HG02885 (cell line): ENCODE measurements around the gene CCDC30.

Experiments
- ATAC-seq: cut with Tn5 transposase; IDR thresholded peaks from one replicate; pipeline ENCODE4 v1.9.1; 2021; ENCODE audit warnings: mild to moderate bottlenecking; ENCODE audit not compliant: unreplicated experiment, poor library complexity

The CCDC30 gene

GRCh38 chr1:42684139-42684538, 221.1 kb downstream of the CCDC30 start:
- no peak for ATAC-seq

GRCh38 chr1:42686418-42686817, 223.3 kb downstream of the CCDC30 start:
- ATAC-seq = no peak

- ATAC-seq = no peak
These were observed 226.8 kb downstream of the CCDC30 start for GRCh38 chr1:42689912-42690311.

GRCh38 chr1:42690477-42691156, 227.5 kb downstream of the CCDC30 start:
- ATAC-seq = no peak

GRCh38 chr1:42691157-42691498, 228.0 kb downstream of the CCDC30 start:
- ATAC-seq = no peak

GRCh38 chr1:42692461-42692860, 229.4 kb downstream of the CCDC30 start:
- no peak for ATAC-seq

GRCh38 chr1:42692911-42693310, 229.8 kb downstream of the CCDC30 start:
- no peak for ATAC-seq

GRCh38 chr1:42698081-42698813, 235.2 kb downstream of the CCDC30 start:
- ATAC-seq = no peak

GRCh38 chr1:42700006-42700405, 236.9 kb downstream of the CCDC30 start:
- no peak for ATAC-seq

- ATAC-seq = no peak
These were observed 240.9 kb downstream of the CCDC30 start for GRCh38 chr1:42703888-42704464.
